Natural killer cell treated with Interleukin-12 subunit alpha and Interleukin-12 subunit beta and Interleukin-15 and Interleukin-18, amount 100 ng/mL, for 72 hours (primary cell): ENCODE measurements around the gene NSUN7. TPM values are rescaled to one million over a fixed set of nuclear protein-coding genes. Genes with fewer than 3 reads are reported as not detected.
"Not testable (repeated sequence)": the region's sequence is repeated elsewhere in the genome, so short reads cannot be mapped to it uniquely, and the experiment has no call there.

ENCODE experiments used
- ATAC-seq, 2 donors: fragments of 150-1000 bp; cut with Tn5 transposase in 1 of 2; sonication (Bioruptor Pico), chemical (Tn5 transposase) in 1 of 2; 2 replicates each; pipeline ENCODE4 v1.10.0; 2021
- DNase-seq: peaks from one replicate; pipeline ENCODE4 v3.0.0; 2022; ENCODE audit warnings: low spot score
- H3K27ac Mint-ChIP-seq, 2 donors: 1 replicate in 1 of 2; 2 replicates in 1 of 2; pipeline ENCODE4 v1.8.0; 2022; ENCODE audit warnings: mixed read lengths in 2 of 2, mild to moderate bottlenecking in 1 of 2, moderate library complexity in 1 of 2
- H3K27me3 Mint-ChIP-seq, 2 donors: 1 replicate in 1 of 2; 2 replicates in 1 of 2; pipeline ENCODE4 v1.8.0; 2022; ENCODE audit warnings: mixed read lengths in 2 of 2
- H3K36me3 Mint-ChIP-seq: one replicate; pipeline ENCODE4 v1.8.0; 2022; ENCODE audit warnings: mixed read lengths
- H3K4me1 Mint-ChIP-seq, 2 donors: 1 replicate in 1 of 2; 2 replicates in 1 of 2; pipeline ENCODE4 v1.8.0; 2022; ENCODE audit warnings: low read depth in 2 of 2, mixed read lengths in 2 of 2, mild to moderate bottlenecking in 1 of 2
- H3K4me3 Mint-ChIP-seq: one replicate; pipeline ENCODE4 v1.8.0; 2022; ENCODE audit warnings: mixed read lengths
- H3K9me3 Mint-ChIP-seq: 2 replicates; pipeline ENCODE4 v1.8.0; 2022; ENCODE audit warnings: mixed read lengths
- total RNA-seq, 2 donors: library from RNA; stranded (reverse); gene quantifications; one replicate each; pipeline ENCODE4 v1.2.3, GENCODE V29; 2022

The NSUN7 gene
- total RNA-seq, 2 donors from 2014 or later = 0.12 TPM; not detected in 1

DNA sequence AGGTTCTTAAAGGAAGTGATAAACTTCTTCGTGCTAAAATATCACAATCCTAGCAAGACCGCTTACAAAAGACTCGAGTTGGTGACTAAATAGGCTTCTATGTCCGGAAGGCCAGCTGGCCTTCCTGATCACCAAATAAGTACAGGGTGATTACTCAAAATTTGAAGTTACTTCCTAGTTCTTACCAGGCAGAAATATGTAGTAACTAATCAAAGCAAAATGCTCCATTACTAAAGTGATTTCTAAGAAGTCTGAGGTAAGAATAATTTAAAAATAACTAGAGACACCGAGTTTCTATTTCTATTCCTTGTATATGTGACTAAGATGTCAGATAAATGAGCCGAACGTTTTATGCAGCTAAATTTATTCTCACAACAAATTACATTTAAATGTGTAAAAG lies 62.2 kb downstream of the NSUN7 start:
- Mint-ChIP-seq H3K27ac (no peak overlapping the region), H3K4me3 (no peak overlapping the region), H3K4me1 (no peaks in the 10 kb centered on the region), H3K9me3 (no peaks in the 10 kb centered on the region), H3K27me3 (peaks cover 4 to 8% of the 10 kb centered on the region in 2 donors), H3K36me3 (no peaks in the 10 kb centered on the region)
- no peak for ATAC-seq
- no peak for DNase-seq

- H3K4me1 Mint-ChIP-seq = no peaks in the 10 kb centered on the region
- no peak overlapping the region for H3K4me3 Mint-ChIP-seq
- H3K27ac Mint-ChIP-seq = no peak overlapping the region
- no peak for ATAC-seq
- H3K36me3 Mint-ChIP-seq = no peaks in the 10 kb centered on the region
- no peak for DNase-seq
- peaks cover 3 to 8% of the 10 kb centered on the region in 2 donors for H3K27me3 Mint-ChIP-seq
- no peaks in the 10 kb centered on the region for H3K9me3 Mint-ChIP-seq
These were observed 62.6 kb downstream of the NSUN7 start for GRCh38 chr4:40812386-40812785.

DNA sequence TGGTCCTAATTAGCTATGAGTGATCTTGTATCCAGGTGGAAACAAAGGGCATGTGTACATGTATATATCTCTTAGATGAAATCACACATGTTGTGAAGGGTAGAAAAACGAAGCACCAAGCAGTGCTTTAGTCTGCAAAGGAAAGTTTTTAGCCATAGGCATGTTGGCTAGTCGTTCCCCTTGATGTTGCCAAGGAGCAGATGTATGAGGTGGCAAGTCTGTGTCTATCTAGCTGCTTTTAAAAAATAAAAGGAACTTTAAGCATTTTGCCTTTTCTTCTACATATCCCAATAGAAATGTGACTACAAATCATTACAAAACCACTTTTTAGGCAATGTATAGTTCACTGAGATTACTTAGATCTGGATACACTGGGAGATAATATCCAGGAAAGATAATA lies 63.1 kb downstream of the NSUN7 start:
- Mint-ChIP-seq H3K9me3 (no peaks in the 10 kb centered on the region), H3K4me3 (no peak overlapping the region)

GRCh38 chr4:40817157-40817556 lies 67.4 kb downstream of the NSUN7 start:
- H3K9me3 Mint-ChIP-seq, ATAC-seq, H3K4me1 Mint-ChIP-seq, H3K27me3 Mint-ChIP-seq, H3K36me3 Mint-ChIP-seq, DNase-seq, H3K4me3 Mint-ChIP-seq, H3K27ac Mint-ChIP-seq: not testable (repeated sequence)

More for the DNA sequence above, 63.1 kb downstream of the NSUN7 start:
- Mint-ChIP-seq H3K36me3 (no peaks in the 10 kb centered on the region), H3K27me3 (peaks cover 3 to 8% of the 10 kb centered on the region in 2 donors), H3K27ac (no peak overlapping the region), H3K4me1 (no peaks in the 10 kb centered on the region)
- no peak for DNase-seq
- no peak for ATAC-seq

- DNase-seq = no peak
- H3K4me1 Mint-ChIP-seq = no peaks in the 10 kb centered on the region
- peak in 1 of 2 donors; percentile 16 for ATAC-seq
- no peaks in the 10 kb centered on the region for H3K36me3 Mint-ChIP-seq
- H3K27ac Mint-ChIP-seq = no peak overlapping the region
- no peaks in the 10 kb centered on the region for H3K9me3 Mint-ChIP-seq
- peaks cover 2 to 5% of the 10 kb centered on the region in 2 donors for H3K27me3 Mint-ChIP-seq
- no peak overlapping the region for H3K4me3 Mint-ChIP-seq
These were observed 70.3 kb downstream of the NSUN7 start for GRCh38 chr4:40820101-40820500.

- no peaks in the 10 kb centered on the region for H3K36me3 Mint-ChIP-seq
- no peak overlapping the region for H3K4me3 Mint-ChIP-seq
- peaks cover 2 to 5% of the 10 kb centered on the region in 2 donors for H3K27me3 Mint-ChIP-seq
- no peaks in the 10 kb centered on the region for H3K9me3 Mint-ChIP-seq
- H3K4me1 Mint-ChIP-seq = no peaks in the 10 kb centered on the region
- no peak overlapping the region for H3K27ac Mint-ChIP-seq
- no peak for ATAC-seq
- DNase-seq = no peak
These were observed 72.8 kb downstream of the NSUN7 start for GRCh38 chr4:40822420-40823166.

- no peaks in the 10 kb centered on the region for H3K9me3 Mint-ChIP-seq
- H3K4me1 Mint-ChIP-seq = no peaks in the 10 kb centered on the region
- H3K27ac Mint-ChIP-seq = no peak overlapping the region
- H3K36me3 Mint-ChIP-seq = no peaks in the 10 kb centered on the region
- ATAC-seq (no peak), DNase-seq (no peak)
- H3K4me3 Mint-ChIP-seq = no peak overlapping the region
- peaks cover 2 to 5% of the 10 kb centered on the region in 2 donors for H3K27me3 Mint-ChIP-seq
These were observed 75.5 kb downstream of the NSUN7 start for GRCh38 chr4:40825014-40825838.

GRCh38 chr4:40826821-40827220 lies 77.1 kb downstream of the NSUN7 start:
- DNase-seq (no peak), ATAC-seq (no peak)
- Mint-ChIP-seq H3K9me3 (no peaks in the 10 kb centered on the region), H3K36me3 (no peaks in the 10 kb centered on the region), H3K4me3 (no peak overlapping the region), H3K4me1 (no peaks in the 10 kb centered on the region), H3K27me3 (peaks cover 2 to 5% of the 10 kb centered on the region in 2 donors), H3K27ac (no peak overlapping the region)

GRCh38 chr4:40827758-40828157 lies 78.0 kb downstream of the NSUN7 start:
- DNase-seq (no peak), ATAC-seq (no peak)
- Mint-ChIP-seq H3K4me1 (no peaks in the 10 kb centered on the region), H3K9me3 (no peaks in the 10 kb centered on the region), H3K27ac (no peak overlapping the region), H3K4me3 (no peak overlapping the region), H3K27me3 (peaks cover 2 to 5% of the 10 kb centered on the region in 2 donors), H3K36me3 (no peaks in the 10 kb centered on the region)

DNA sequence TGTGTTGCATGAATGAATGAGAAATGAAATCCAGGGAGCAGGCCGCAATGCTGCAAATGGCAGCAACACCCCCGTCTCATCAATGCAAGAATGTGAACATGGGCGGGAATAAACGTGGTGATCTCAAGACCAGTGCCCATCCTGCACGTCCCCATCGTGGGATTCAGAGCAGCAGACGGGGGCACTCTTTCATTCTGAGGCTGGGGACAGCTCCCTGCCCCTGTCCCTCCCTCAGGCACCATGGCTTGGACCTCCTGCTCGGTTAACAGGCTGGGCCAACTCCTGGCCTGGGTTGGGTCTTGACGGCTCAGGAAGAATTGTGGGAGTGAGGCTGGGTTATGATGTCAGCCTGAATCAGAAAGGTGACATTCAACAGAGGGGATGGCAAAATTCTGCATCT lies 78.9 kb downstream of the NSUN7 start:
- Mint-ChIP-seq H3K27me3 (peaks cover 2 to 5% of the 10 kb centered on the region in 2 donors), H3K9me3 (no peaks in the 10 kb centered on the region), H3K27ac (no peak overlapping the region), H3K4me3 (no peak overlapping the region), H3K4me1 (no peaks in the 10 kb centered on the region), H3K36me3 (no peaks in the 10 kb centered on the region)
- DNase-seq (no peak), ATAC-seq (no peak)

DNA sequence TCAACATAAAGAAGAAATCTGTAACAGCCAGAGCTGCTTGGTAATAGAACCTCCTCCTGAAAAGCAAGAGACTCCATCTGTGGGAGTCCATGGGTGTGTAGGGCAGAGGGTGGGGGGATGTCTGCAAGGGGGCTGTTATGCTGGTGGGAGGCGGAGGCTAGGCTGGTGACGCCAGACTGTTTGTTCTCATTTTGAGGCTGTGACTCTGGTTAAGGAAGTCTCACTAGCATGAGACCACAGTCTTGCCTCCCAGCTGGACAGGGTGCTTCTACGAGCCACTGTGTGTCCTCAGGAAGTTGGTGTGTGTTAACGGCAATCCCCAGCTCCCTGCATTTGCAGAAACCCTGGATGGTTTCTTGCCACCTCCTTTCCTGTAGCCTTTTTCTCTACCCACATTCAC lies 79.8 kb downstream of the NSUN7 start:
- no peaks in the 10 kb centered on the region for H3K36me3 Mint-ChIP-seq
- H3K27ac Mint-ChIP-seq = no peak overlapping the region
- ATAC-seq = no peak
- H3K4me3 Mint-ChIP-seq = no peak overlapping the region
- H3K27me3 Mint-ChIP-seq = peaks cover 2 to 10% of the 10 kb centered on the region in 2 donors
- H3K4me1 Mint-ChIP-seq = no peaks in the 10 kb centered on the region
- DNase-seq = no peak
- H3K9me3 Mint-ChIP-seq = no peaks in the 10 kb centered on the region

GRCh38 chr4:40831146-40831907 lies 81.6 kb downstream of the NSUN7 start:
- Mint-ChIP-seq H3K36me3 (no peaks in the 10 kb centered on the region), H3K27ac (no peak overlapping the region), H3K4me3 (no peak overlapping the region), H3K9me3 (no peaks in the 10 kb centered on the region), H3K27me3 (peaks cover 0 to 6% of the 10 kb centered on the region in 2 donors), H3K4me1 (no peaks in the 10 kb centered on the region)
- ATAC-seq (no peak), DNase-seq (no peak)

- ATAC-seq (no peak), DNase-seq (no peak)
- Mint-ChIP-seq H3K27me3 (peaks cover 0 to 6% of the 10 kb centered on the region in 2 donors), H3K36me3 (no peaks in the 10 kb centered on the region), H3K4me1 (no peaks in the 10 kb centered on the region), H3K4me3 (no peak overlapping the region), H3K9me3 (no peaks in the 10 kb centered on the region), H3K27ac (no peak overlapping the region)
These were observed 82.4 kb downstream of the NSUN7 start for GRCh38 chr4:40832175-40832574.

- Mint-ChIP-seq H3K4me3 (no peak overlapping the region), H3K4me1 (no peaks in the 10 kb centered on the region), H3K36me3 (no peaks in the 10 kb centered on the region), H3K27me3 (peaks cover 0 to 6% of the 10 kb centered on the region in 2 donors), H3K9me3 (no peaks in the 10 kb centered on the region), H3K27ac (no peak overlapping the region)
- ATAC-seq (no peak), DNase-seq (no peak)
These were observed 83.5 kb downstream of the NSUN7 start for GRCh38 chr4:40833212-40833611.
